Astrocyte (in vitro differentiated cells and primary cell): ENCODE results near the gene SLC10A1. TPM values are rescaled to one million over a fixed set of nuclear protein-coding genes. Genes with fewer than 3 reads are reported as not detected.

ENCODE experiments used
- DNase-seq: peaks from one replicate; pipeline ENCODE4 v3.0.0-alpha.2; 2010; ENCODE audit warnings: low read depth
- FAIRE-seq: peaks from 2 replicates; lab custom pipeline; 2011; peaks lifted over from hg19 to GRCh38; lab: Jason Lieb, UNC
- H2AFZ ChIP-seq: 2 replicates; pipeline ENCODE4 v1.6.0; 2012; ENCODE audit warnings: low read depth, low read length, inconsistent platforms
- H3K27ac ChIP-seq: 2 replicates; pipeline ENCODE4 v1.5.1; 2011; ENCODE audit warnings: low read depth, low read length, inconsistent platforms
- H3K27me3 ChIP-seq: 2 replicates; pipeline ENCODE4 v1.6.0; 2011; ENCODE audit warnings: low read length, inconsistent platforms; ENCODE audit not compliant: insufficient read depth
- H3K36me3 ChIP-seq: 2 replicates; pipeline ENCODE4 v1.5.1; 2011; ENCODE audit warnings: low read length, inconsistent platforms; ENCODE audit not compliant: insufficient read depth
- H3K4me1 ChIP-seq: 2 replicates; pipeline ENCODE4 v1.5.1; 2011; ENCODE audit warnings: low read length, inconsistent platforms; ENCODE audit not compliant: insufficient read depth
- H3K4me2 ChIP-seq: 2 replicates; pipeline ENCODE4 v1.6.0; 2012; ENCODE audit warnings: low read length, inconsistent platforms
- H3K4me3 ChIP-seq: 2 replicates; pipeline ENCODE4 v1.5.1; 2011; ENCODE audit warnings: low read depth, mild to moderate bottlenecking, low read length, inconsistent platforms; ENCODE audit not compliant: insufficient read depth
- H3K79me2 ChIP-seq: 2 replicates; pipeline ENCODE4 v1.6.0; 2012; ENCODE audit warnings: mild to moderate bottlenecking, low read length, inconsistent platforms; ENCODE audit not compliant: insufficient read depth
- H3K9ac ChIP-seq: 2 replicates; pipeline ENCODE4 v1.6.0; 2012; ENCODE audit warnings: mild to moderate bottlenecking, low read length, inconsistent platforms
- H3K9me3 ChIP-seq: 2 replicates; pipeline ENCODE4 v1.5.1; 2012; ENCODE audit warnings: low read depth, mild to moderate bottlenecking, low read length, inconsistent platforms; ENCODE audit not compliant: insufficient read depth
- H4K20me1 ChIP-seq: 2 replicates; pipeline ENCODE4 v1.6.0; 2012; ENCODE audit warnings: low read length, inconsistent platforms; ENCODE audit not compliant: insufficient read depth
- H3K27ac Mint-ChIP-seq: one replicate; pipeline ENCODE4 v1.8.0; 2021; ENCODE audit warnings: mild to moderate bottlenecking, mixed read lengths; ENCODE audit not compliant: unreplicated experiment
- H3K27me3 Mint-ChIP-seq: one replicate; pipeline ENCODE4 v1.8.0; 2021; ENCODE audit warnings: low read depth, mixed read lengths; ENCODE audit not compliant: unreplicated experiment
- H3K36me3 Mint-ChIP-seq: one replicate; pipeline ENCODE4 v1.8.0; 2021; ENCODE audit warnings: low read depth, mixed read lengths; ENCODE audit not compliant: unreplicated experiment
- H3K4me1 Mint-ChIP-seq: one replicate; pipeline ENCODE4 v1.8.0; 2021; ENCODE audit warnings: low read depth, mixed read lengths; ENCODE audit not compliant: unreplicated experiment
- H3K4me3 Mint-ChIP-seq: one replicate; pipeline ENCODE4 v1.8.0; 2021; ENCODE audit warnings: mild to moderate bottlenecking, moderate library complexity, mixed read lengths; ENCODE audit not compliant: unreplicated experiment
- H3K9me3 Mint-ChIP-seq: one replicate; pipeline ENCODE4 v1.8.0; 2021; ENCODE audit warnings: mild to moderate bottlenecking, mixed read lengths; ENCODE audit not compliant: unreplicated experiment
- CTCF ChIP-seq: IDR thresholded peaks from 2 replicates; pipeline ENCODE4 v1.5.1; 2011; ENCODE audit warnings: low read depth, mild to moderate bottlenecking, inconsistent platforms, low read length, moderate library complexity; ENCODE audit not compliant: insufficient read depth
- EZH2 ChIP-seq: IDR thresholded peaks from 2 replicates; pipeline ENCODE4 v1.6.1; 2012; ENCODE audit warnings: mild to moderate bottlenecking, low read length, inconsistent platforms; ENCODE audit not compliant: insufficient read depth
- total RNA-seq: library from RNA; stranded (reverse); gene quantifications from 2 replicates; pipeline ENCODE4 v1.2.1, GENCODE V29; 2021

SLC10A1 gene
- total RNA-seq, 1 donor from 2014 or later, result not detected

GRCh38 chr14:69756298-69756697 is 40.7 kb downstream of the SLC10A1 start:
- H4K20me1 ChIP-seq, result no peaks in the 10 kb centered on the region
- peaks cover 4% of the 10 kb centered on the region for H3K4me1 ChIP-seq
- Mint-ChIP-seq H3K27ac (no peak overlapping the region), H3K4me3 (no peak overlapping the region), H3K4me1 (no peaks in the 10 kb centered on the region), H3K9me3 (peaks cover 5% of the 10 kb centered on the region), H3K36me3 (no peaks in the 10 kb centered on the region), H3K27me3 (peaks cover 2% of the 10 kb centered on the region)
- H3K79me2 ChIP-seq, result no peaks in the 10 kb centered on the region
- no peaks in the 10 kb centered on the region for H3K27me3 ChIP-seq
- H3K27ac ChIP-seq, result no peak overlapping the region
- H3K9ac ChIP-seq, result no peak overlapping the region
- H3K4me3 ChIP-seq, result no peak overlapping the region
- no peak for DNase-seq
- H2AFZ ChIP-seq, result no peak overlapping the region
- FAIRE-seq, result no peak
- TF ChIP-seq EZH2 (no peak), CTCF (no peak)
- H3K9me3 ChIP-seq, result no peaks in the 10 kb centered on the region
- no peak overlapping the region for H3K4me2 ChIP-seq
- no peaks in the 10 kb centered on the region for H3K36me3 ChIP-seq

- Histone ChIP-seq H3K4me3 (no peak overlapping the region), H3K4me1 (peaks cover 1% of the 10 kb centered on the region), H3K79me2 (no peaks in the 10 kb centered on the region), H3K36me3 (no peaks in the 10 kb centered on the region), H3K9ac (no peak overlapping the region), H3K27me3 (no peaks in the 10 kb centered on the region), H3K4me2 (no peak overlapping the region), H4K20me1 (no peaks in the 10 kb centered on the region), H3K9me3 (no peaks in the 10 kb centered on the region), H3K27ac (no peak overlapping the region), H2AFZ (no peak overlapping the region)
- FAIRE-seq (no peak), DNase-seq (no peak)
- no peaks in the 10 kb centered on the region for H3K36me3 Mint-ChIP-seq
- no peak overlapping the region for H3K27ac Mint-ChIP-seq
- peaks cover 3% of the 10 kb centered on the region for H3K9me3 Mint-ChIP-seq
- H3K4me1 Mint-ChIP-seq, result no peaks in the 10 kb centered on the region
- no peak overlapping the region for H3K4me3 Mint-ChIP-seq
- peaks cover 2% of the 10 kb centered on the region for H3K27me3 Mint-ChIP-seq
- TF ChIP-seq EZH2 (no peak), CTCF (no peak)
Measured at GRCh38 chr14:69755784-69756183, 41.3 kb downstream of the SLC10A1 start.

GRCh38 chr14:69755296-69755695 is 41.7 kb downstream of the SLC10A1 start:
- Histone ChIP-seq H3K9me3 (no peaks in the 10 kb centered on the region), H3K27me3 (no peaks in the 10 kb centered on the region), H3K27ac (no peak overlapping the region), H2AFZ (no peak overlapping the region), H3K4me3 (no peak overlapping the region), H3K4me1 (no peaks in the 10 kb centered on the region), H3K79me2 (no peaks in the 10 kb centered on the region), H3K4me2 (no peak overlapping the region), H3K36me3 (no peaks in the 10 kb centered on the region), H4K20me1 (no peaks in the 10 kb centered on the region), H3K9ac (no peak overlapping the region)
- FAIRE-seq (no peak), DNase-seq (no peak)
- H3K4me3 Mint-ChIP-seq, result no peak overlapping the region
- H3K9me3 Mint-ChIP-seq, result no peaks in the 10 kb centered on the region
- H3K27me3 Mint-ChIP-seq, result peaks cover 2% of the 10 kb centered on the region
- H3K4me1 Mint-ChIP-seq, result no peaks in the 10 kb centered on the region
- H3K36me3 Mint-ChIP-seq, result no peaks in the 10 kb centered on the region
- no peak for TF ChIP-seq EZH2
- TF ChIP-seq CTCF, result no peak
- H3K27ac Mint-ChIP-seq, result no peak overlapping the region
